GM12864 (cell line): ENCODE data around the gene SLC1A2.

ENCODE experiments used
- DNase-seq: peaks from one replicate; pipeline ENCODE4 v3.0.0-alpha.2; 2011; ENCODE audit warnings: low read depth
- H3K4me3 ChIP-seq: 2 replicates; pipeline ENCODE4 v1.5.1; 2011; ENCODE audit warnings: mild to moderate bottlenecking, low read depth, low read length, control low read depth
- CTCF ChIP-seq: IDR thresholded peaks from 2 replicates; pipeline ENCODE4 v1.5.1; 2011; ENCODE audit warnings: low read depth, mild to moderate bottlenecking, moderate library complexity, low read length, control low read depth, inconsistent platforms; ENCODE audit errors: missing control alignments

The SLC1A2 gene

GRCh38 chr11:35347173-35347878 is 72.0 kb downstream of the SLC1A2 start:
- no peak overlapping the region for H3K4me3 ChIP-seq
- DNase-seq: no peak
- no peak for TF ChIP-seq CTCF

GRCh38 chr11:35346472-35347156 is 72.7 kb downstream of the SLC1A2 start:
- no peak overlapping the region for H3K4me3 ChIP-seq
- no peak for DNase-seq
- no peak for TF ChIP-seq CTCF

GRCh38 chr11:35344681-35345574 is 74.4 kb downstream of the SLC1A2 start:
- TF ChIP-seq CTCF: no peak
- peak; percentile 31 for DNase-seq
- H3K4me3 ChIP-seq: no peak overlapping the region

- peak; percentile 56 for DNase-seq
- no peak for TF ChIP-seq CTCF
- no peak overlapping the region for H3K4me3 ChIP-seq
Measured at GRCh38 chr11:35343033-35343598, 76.2 kb downstream of the SLC1A2 start.

- no peak overlapping the region for H3K4me3 ChIP-seq
- TF ChIP-seq CTCF: no peak
- no peak for DNase-seq
Measured at GRCh38 chr11:35340715-35341114, 78.6 kb downstream of the SLC1A2 start.

- TF ChIP-seq CTCF: no peak
- no peak overlapping the region for H3K4me3 ChIP-seq
- DNase-seq: no peak
Measured at GRCh38 chr11:35340071-35340470, 79.3 kb downstream of the SLC1A2 start.
